ENCODE data around the gene GDF7. TPM values are rescaled to one million over a fixed set of nuclear protein-coding genes. Genes with fewer than 3 reads are reported as not detected.

The GDF7 gene
- polyA plus RNA-seq, 1 of the 3 experiments (the other 2 are of a cell fraction) = 0.02 TPM

DNA sequence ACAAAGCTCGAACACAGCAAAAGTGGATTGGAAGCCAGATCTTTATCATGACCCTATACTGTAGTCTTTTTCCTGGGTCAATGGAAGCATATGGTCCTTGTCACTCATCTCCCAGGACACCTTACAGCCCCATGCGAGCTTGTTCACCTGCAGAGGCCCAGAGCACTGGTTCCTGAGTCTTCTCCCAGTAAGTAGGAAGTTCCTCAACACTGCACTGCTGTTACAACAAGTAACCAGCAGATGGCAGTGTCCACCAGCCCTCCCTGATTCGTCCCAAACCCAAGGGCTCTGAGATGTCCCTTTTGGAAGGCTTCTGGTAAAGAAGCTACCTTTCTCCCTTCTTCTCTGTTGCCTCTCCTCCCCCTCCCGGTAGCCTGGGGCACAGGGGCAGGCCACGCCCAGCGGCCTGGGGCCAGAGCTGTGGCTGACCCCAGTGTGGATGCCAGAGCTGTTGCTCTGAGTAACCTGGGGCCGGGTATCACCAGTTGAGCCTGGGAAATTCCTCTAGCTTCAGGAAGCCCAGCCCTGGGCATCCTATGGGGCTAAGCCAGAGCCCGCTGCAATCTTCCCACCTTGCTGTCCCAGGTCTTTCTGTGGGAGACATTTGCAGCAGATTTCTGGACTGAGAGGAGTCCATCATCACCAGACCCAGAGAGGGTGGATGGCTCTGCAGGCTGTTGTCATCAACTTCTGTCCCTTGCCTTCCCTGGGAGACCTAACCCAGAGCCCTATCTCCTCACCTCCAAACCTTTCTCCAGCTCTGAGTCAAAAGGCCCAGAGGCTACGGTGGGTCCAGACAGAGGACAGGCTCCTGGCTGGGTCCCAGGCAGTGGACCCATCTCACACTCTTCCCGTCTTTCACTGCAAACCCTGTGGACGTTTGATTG, 5.3 kb upstream of the GDF7 start (continued):
- TF ChIP-seq, protein P1, sequence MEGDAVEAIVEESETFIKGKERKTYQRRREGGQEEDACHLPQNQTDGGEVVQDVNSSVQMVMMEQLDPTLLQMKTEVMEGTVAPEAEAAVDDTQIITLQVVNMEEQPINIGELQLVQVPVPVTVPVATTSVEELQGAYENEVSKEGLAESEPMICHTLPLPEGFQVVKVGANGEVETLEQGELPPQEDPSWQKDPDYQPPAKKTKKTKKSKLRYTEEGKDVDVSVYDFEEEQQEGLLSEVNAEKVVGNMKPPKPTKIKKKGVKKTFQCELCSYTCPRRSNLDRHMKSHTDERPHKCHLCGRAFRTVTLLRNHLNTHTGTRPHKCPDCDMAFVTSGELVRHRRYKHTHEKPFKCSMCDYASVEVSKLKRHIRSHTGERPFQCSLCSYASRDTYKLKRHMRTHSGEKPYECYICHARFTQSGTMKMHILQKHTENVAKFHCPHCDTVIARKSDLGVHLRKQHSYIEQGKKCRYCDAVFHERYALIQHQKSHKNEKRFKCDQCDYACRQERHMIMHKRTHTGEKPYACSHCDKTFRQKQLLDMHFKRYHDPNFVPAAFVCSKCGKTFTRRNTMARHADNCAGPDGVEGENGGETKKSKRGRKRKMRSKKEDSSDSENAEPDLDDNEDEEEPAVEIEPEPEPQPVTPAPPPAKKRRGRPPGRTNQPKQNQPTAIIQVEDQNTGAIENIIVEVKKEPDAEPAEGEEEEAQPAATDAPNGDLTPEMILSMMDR (IDR thresholded peaks at IDR 0.05) = peak; percentile 99
- TF ChIP-seq POLR2AphosphoS5 (IDR thresholded peaks at IDR 0.05; ENCODE audit: low read depth, low read length) (no peak), EP300 (IDR thresholded peaks at IDR 0.05; ENCODE audit: borderline replicate concordance in 1 of 2, low read depth in 1 of 2, low read length in 1 of 2) (0 out of 4 replicates have a peak, but pooled peaks of 1 of the 2 experiments have one; percentile 23), MEF2A (IDR thresholded peaks at IDR 0.05; ENCODE audit: borderline replicate concordance, low read depth) (no peak), TCF12 (IDR thresholded peaks at IDR 0.05) (no peak), EZH2phosphoT487 (IDR thresholded peaks at IDR 0.05; ENCODE audit: borderline replicate concordance, low read depth) (no peak), FOXM1 (IDR thresholded peaks at IDR 0.05; ENCODE audit: low read depth) (no peak), SMC3 (IDR thresholded peaks at IDR 0.05; ENCODE audit: low read depth, low read length) (peak; percentile 97), NFIC (IDR thresholded peaks at IDR 0.05; ENCODE audit: borderline replicate concordance) (no peak), RCOR1 (IDR thresholded peaks at IDR 0.05; ENCODE audit: low read length) (peak; percentile 64), FOXJ3 (CRISPR knock-in tag; IDR thresholded peaks at IDR 0.05) (no peak), GABPA (IDR thresholded peaks at IDR 0.05; ENCODE audit: low read depth) (no peak), NRF1 (IDR thresholded peaks at IDR 0.05; ENCODE audit: low read depth, low read length) (0 out of 2 replicates have a peak, but pooled peaks have one; percentile 20), SIN3A (IDR thresholded peaks at IDR 0.05; ENCODE audit: borderline replicate concordance, low read depth, low read length) (no peak), MXI1 (IDR thresholded peaks at IDR 0.05; ENCODE audit: low read depth, low read length) (no peak), USF1 (IDR thresholded peaks at IDR 0.05; ENCODE audit: borderline replicate concordance, low read depth) (no peak)
- TF ChIP-seq, protein P2, sequence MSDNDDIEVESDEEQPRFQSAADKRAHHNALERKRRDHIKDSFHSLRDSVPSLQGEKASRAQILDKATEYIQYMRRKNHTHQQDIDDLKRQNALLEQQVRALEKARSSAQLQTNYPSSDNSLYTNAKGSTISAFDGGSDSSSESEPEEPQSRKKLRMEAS (IDR thresholded peaks at IDR 0.05; ENCODE audit: low read depth) = no peak

DNA sequence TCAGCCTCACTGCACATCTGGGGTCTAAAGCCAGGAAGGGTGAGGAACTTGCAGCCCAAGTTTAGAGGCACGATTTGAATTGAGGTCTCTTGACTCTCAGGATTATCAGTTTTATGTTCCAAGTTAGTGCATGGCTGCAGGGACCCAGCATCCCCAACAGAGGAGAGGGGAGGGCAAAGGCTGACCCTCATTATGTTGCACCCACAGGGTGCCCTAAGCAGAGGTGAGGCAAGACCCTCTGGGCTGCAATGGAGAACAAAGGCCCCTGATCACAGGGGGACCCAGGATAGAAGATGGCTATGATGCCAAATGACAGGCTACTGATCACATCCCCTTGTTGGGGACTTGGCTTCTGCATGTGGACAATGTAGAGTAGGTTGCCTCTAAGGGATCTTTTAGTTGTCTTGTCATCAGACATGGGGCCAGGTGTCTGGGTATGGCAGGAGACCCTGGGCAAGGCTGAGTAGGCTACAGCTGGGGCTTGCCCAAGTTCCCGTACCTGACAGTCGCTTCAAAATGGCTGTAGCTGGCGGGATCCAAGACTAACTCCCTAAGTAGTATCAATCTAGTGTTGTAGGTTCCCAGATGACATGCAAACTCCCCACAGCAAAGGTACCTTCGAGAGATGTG, 4.5 kb upstream of the GDF7 start:
- ChIA-PET POLR2A (interaction anchor here (0.6 to 1.4 kb wide), 2 partner anchors 161 to 832 kb away, joined by 5 to 7 read pairs; partner anchors contain the start of gene LDAH), CTCF (interaction anchor here (0.7 to 9.8 kb wide), 67 partner anchors 11 to 739 kb away, joined by 3 to 427 read pairs (median 7); partner anchors contain the start of genes APOB, HS1BP3 and LDAH)
- no peaks in the 10 kb centered on the region for H3F3A ChIP-seq (replicated peaks; ENCODE audit: insufficient read depth)
- DNase-seq = no peak
- WGBS (ENCODE audit: low lambda C conversion rate) = 56% methylated on average over 5 of the region's 5 CpGs
- peaks cover 77% of the 10 kb centered on the region for H3K27me3 ChIP-seq (ENCODE audit: insufficient read depth)
- TF ChIP-seq NRF1 (IDR thresholded peaks at IDR 0.05; ENCODE audit: low read depth, low read length) = no peak
- TF ChIP-seq GABPA (IDR thresholded peaks at IDR 0.05; ENCODE audit: low read depth) = no peak
- no peak for TF ChIP-seq REST (IDR thresholded peaks at IDR 0.05; ENCODE audit: low read depth, low read length)
- no peak for TF ChIP-seq TCF12 (IDR thresholded peaks at IDR 0.05)
- TF ChIP-seq POLR2AphosphoS5 (IDR thresholded peaks at IDR 0.05; ENCODE audit: low read depth, low read length) = no peak
- TF ChIP-seq SMC3 (IDR thresholded peaks at IDR 0.05; ENCODE audit: low read depth, low read length) = no peak
- H3K9ac ChIP-seq = no peak overlapping the region
- H3K4me3 ChIP-seq (ENCODE audit: low read depth in 2 of 2, low read length in 1 of 2) = no peak overlapping the region
- no peaks in the 10 kb centered on the region for H3K9me2 ChIP-seq
- no peaks in the 10 kb centered on the region for H3K9me3 ChIP-seq
- H3K79me2 ChIP-seq (ENCODE audit: insufficient read depth) = no peaks in the 10 kb centered on the region
- peaks cover 0 to 13% of the 10 kb centered on the region in 2 experiments; a peak in 2 of 4 replicates for H3K4me1 ChIP-seq (ENCODE audit: control insufficient read depth in 1 of 2, insufficient read depth in 2 of 2, low read depth in 1 of 2, low read length in 1 of 2)
- H3K4me2 ChIP-seq = no peak overlapping the region
- H2AFZ ChIP-seq (ENCODE audit: low read depth) = no peak overlapping the region
- no peak overlapping the region for H3K27ac ChIP-seq (ENCODE audit: low read depth in 2 of 2, low read length in 1 of 2)
- H4K20me1 ChIP-seq (ENCODE audit: insufficient read depth) = no peaks in the 10 kb centered on the region
- H3K36me3 ChIP-seq (replicated peaks in 1 of 2; ENCODE audit: control insufficient read depth in 1 of 2, insufficient read depth in 2 of 2, low read length in 1 of 2) = no peaks in the 10 kb centered on the region
